Activated CD8-positive, alpha-beta T cell treated with anti-CD3 and anti-CD28 coated beads for 36 hours (primary cell): ENCODE results near the gene PITPNC1. TPM values are rescaled to one million over a fixed set of nuclear protein-coding genes. Genes with fewer than 3 reads are reported as not detected.
"Not testable (repeated sequence)": the region's sequence is repeated elsewhere in the genome, so short reads cannot be mapped to it uniquely, and the experiment has no call there.

Source experiments
- ATAC-seq: fragments of 200-7000 bp; cut with Tn5 transposase; one replicate; pipeline ENCODE4 v1.10.0; 2021; ENCODE audit warnings: mild to moderate bottlenecking, moderate library complexity
- CTCF ChIA-PET: fragments of 350-600 bp; sonication (Branson Sonifier 250); formaldehyde crosslinking; loops from one replicate; lab custom pipeline; 2021; ENCODE audit warnings: antibody characterized with exemption; lab: Charles Lee
- POLR2A ChIA-PET: fragments of 350-600 bp; sonication (Branson Sonifier 250); formaldehyde crosslinking; loops from one replicate; lab custom pipeline; 2021; ENCODE audit warnings: antibody characterized with exemption; lab: Charles Lee
- DNase-seq: peaks from one replicate; pipeline ENCODE4 v3.0.0-alpha.2; 2020
- H3K27ac Mint-ChIP-seq: one replicate; pipeline ENCODE4 v1.8.0; 2021; ENCODE audit warnings: mild to moderate bottlenecking, mixed read lengths
- H3K27me3 Mint-ChIP-seq: one replicate; pipeline ENCODE4 v1.8.0; 2021; ENCODE audit warnings: mixed read lengths
- H3K36me3 Mint-ChIP-seq: one replicate; pipeline ENCODE4 v1.8.0; 2021; ENCODE audit warnings: low read depth, mixed read lengths
- H3K4me1 Mint-ChIP-seq: one replicate; pipeline ENCODE4 v1.8.0; 2021; ENCODE audit warnings: low read depth, mixed read lengths
- H3K4me3 Mint-ChIP-seq: one replicate; pipeline ENCODE4 v1.8.0; 2021; ENCODE audit warnings: mild to moderate bottlenecking, moderate library complexity, mixed read lengths
- H3K9me3 Mint-ChIP-seq: one replicate; pipeline ENCODE4 v1.8.0; 2021; ENCODE audit warnings: mixed read lengths
- CTCF ChIP-seq: fragments of 200-600 bp; IDR thresholded peaks from one replicate; pipeline ENCODE4 v1.8.0; 2022; ENCODE audit warnings: antibody characterized with exemption, mild to moderate bottlenecking
- intact Hi-C: fragments of 100-400 bp; cut with micrococcal nuclease; formaldehyde crosslinking; loops from one replicate; pipeline ENCODE4 v1.10.0; 2022
- total RNA-seq, 2 experiments: library from RNA; stranded (reverse); gene quantifications; one replicate each; pipeline ENCODE4 v1.2.3, GENCODE V29; 2021

The PITPNC1 gene
- total RNA-seq, 2 experiments from 2014 or later: 51.8 to 56.3 TPM

GRCh38 chr17:67420994-67421393 is 43.9 kb downstream of the PITPNC1 start:
- CTCF ChIA-PET: interaction anchor here (0.8 to 5.2 kb wide), 5 partner anchors 10 to 54 kb away, joined by 3 to 18 read pairs (median 4); no protein-coding TSS in a partner anchor
- DNase-seq (no peak), ATAC-seq (no peak)
- Mint-ChIP-seq H3K27me3 (no peaks in the 10 kb centered on the region), H3K27ac (peak overlapping the region; percentile 88), H3K4me1 (peaks cover 80% of the 10 kb centered on the region), H3K4me3 (no peak overlapping the region), H3K36me3 (peaks cover 22% of the 10 kb centered on the region), H3K9me3 (peaks cover under 1% of the 10 kb centered on the region)
- intact Hi-C loops: loop anchor here (5.0 kb wide), 1 partner anchor 34 kb away; no protein-coding TSS in a partner anchor
- no peak for TF ChIP-seq CTCF
- POLR2A ChIA-PET: interaction anchor here (0.7 to 3.5 kb wide), 5 partner anchors 10 to 55 kb away, joined by 4 to 17 read pairs (median 5); no protein-coding TSS in a partner anchor

- POLR2A ChIA-PET: interaction anchor here (0.7 to 3.5 kb wide), 7 partner anchors 10 to 56 kb away, joined by 3 to 17 read pairs (median 5); no protein-coding TSS in a partner anchor
- Mint-ChIP-seq H3K4me1 (peaks cover 86% of the 10 kb centered on the region), H3K9me3 (peaks cover 3% of the 10 kb centered on the region), H3K27ac (peak overlapping the region; percentile 88), H3K4me3 (peak overlapping the region; percentile 33), H3K36me3 (peaks cover 25% of the 10 kb centered on the region), H3K27me3 (no peaks in the 10 kb centered on the region)
- TF ChIP-seq CTCF: no peak
- intact Hi-C loops: loop anchor here (2.0 to 5.0 kb wide), 2 partner anchors 19 to 35 kb away; no protein-coding TSS in a partner anchor
- DNase-seq: peak; percentile 71
- CTCF ChIA-PET: interaction anchor here (0.6 to 5.2 kb wide), 8 partner anchors 10 to 54 kb away, joined by 3 to 18 read pairs (median 12); no protein-coding TSS in a partner anchor
- peak; percentile 95 for ATAC-seq
Observed at GRCh38 chr17:67421869-67422273, 44.8 kb downstream of the PITPNC1 start.

GRCh38 chr17:67422296-67422695 is 45.2 kb downstream of the PITPNC1 start:
- DNase-seq (peak; percentile 42), ATAC-seq (peak; percentile 47)
- Mint-ChIP-seq H3K36me3 (peaks cover 25% of the 10 kb centered on the region), H3K27ac (peak overlapping the region; percentile 88), H3K4me1 (peaks cover 85% of the 10 kb centered on the region)
- intact Hi-C loops: loop anchor here (2.0 to 5.0 kb wide), 2 partner anchors 19 to 35 kb away; no protein-coding TSS in a partner anchor
- H3K4me3 Mint-ChIP-seq, H3K27me3 Mint-ChIP-seq, H3K9me3 Mint-ChIP-seq: not testable (repeated sequence)
- POLR2A ChIA-PET: interaction anchor here (0.7 to 3.5 kb wide), 8 partner anchors 9 to 56 kb away, joined by 3 to 17 read pairs (median 4); no protein-coding TSS in a partner anchor
- CTCF ChIA-PET: interaction anchor here (0.6 to 5.2 kb wide), 10 partner anchors 9 to 61 kb away, joined by 3 to 18 read pairs (median 8); no protein-coding TSS in a partner anchor

- no peaks in the 10 kb centered on the region for H3K27me3 Mint-ChIP-seq
- no peak for DNase-seq
- H3K36me3 Mint-ChIP-seq: peaks cover 25% of the 10 kb centered on the region
- no peak for ATAC-seq
- peaks cover 83% of the 10 kb centered on the region for H3K4me1 Mint-ChIP-seq
- ChIA-PET CTCF (interaction anchor here (0.7 to 5.2 kb wide), 8 partner anchors 9 to 60 kb away, joined by 3 to 18 read pairs (median 12); no protein-coding TSS in a partner anchor), POLR2A (interaction anchor here (0.9 to 3.5 kb wide), 6 partner anchors 9 to 55 kb away, joined by 3 to 17 read pairs (median 6); no protein-coding TSS in a partner anchor)
- peaks cover 3% of the 10 kb centered on the region for H3K9me3 Mint-ChIP-seq
- TF ChIP-seq CTCF: no peak
- H3K27ac Mint-ChIP-seq: peak overlapping the region; percentile 88
- intact Hi-C loops: loop anchor here (2.0 to 5.0 kb wide), 2 partner anchors 18 to 36 kb away; no protein-coding TSS in a partner anchor
- H3K4me3 Mint-ChIP-seq: no peak overlapping the region
Observed at GRCh38 chr17:67422897-67423296, 45.8 kb downstream of the PITPNC1 start.

- H3K27ac Mint-ChIP-seq: peak overlapping the region; percentile 25
- no peaks in the 10 kb centered on the region for H3K27me3 Mint-ChIP-seq
- H3K9me3 Mint-ChIP-seq: peaks cover 3% of the 10 kb centered on the region
- intact Hi-C loops: no loop called here
- H3K4me3 Mint-ChIP-seq: no peak overlapping the region
- no peak for TF ChIP-seq CTCF
- POLR2A ChIA-PET: interaction anchor here (1.3 kb wide), 1 partner anchor 15 kb away, joined by 3 read pairs; no protein-coding TSS in a partner anchor
- peaks cover 70% of the 10 kb centered on the region for H3K4me1 Mint-ChIP-seq
- peaks cover 20% of the 10 kb centered on the region for H3K36me3 Mint-ChIP-seq
- DNase-seq (no peak), ATAC-seq (no peak)
- CTCF ChIA-PET: interaction anchor here (1.1 to 2.7 kb wide), 3 partner anchors 38 to 47 kb away, joined by 3 to 9 read pairs (median 8); no protein-coding TSS in a partner anchor
Observed at GRCh38 chr17:67425571-67426160, 48.6 kb downstream of the PITPNC1 start.
